B cell (primary cell): ENCODE measurements around the gene HECTD1. TPM values are rescaled to one million over a fixed set of nuclear protein-coding genes. Genes with fewer than 3 reads are reported as not detected.

ENCODE experiments used
- ATAC-seq: fragments of 200-7000 bp; cut with Tn5 transposase; one replicate; pipeline ENCODE4 v1.10.0; 2021; ENCODE audit warnings: low read depth, mild to moderate bottlenecking, moderate number of reproducible peaks, moderate library complexity
- CTCF ChIA-PET: fragments of 350-600 bp; sonication (Branson Sonifier 250); formaldehyde crosslinking; loops from one replicate; lab custom pipeline; 2021; ENCODE audit warnings: antibody characterized with exemption, inconsistent platforms; lab: Charles Lee
- POLR2A ChIA-PET: fragments of 350-600 bp; sonication (Branson Sonifier 250); formaldehyde crosslinking; loops from one replicate; lab custom pipeline; 2021; ENCODE audit warnings: antibody characterized with exemption; lab: Charles Lee
- DNase-seq: peaks from one replicate; pipeline ENCODE4 v3.0.0; 2013
- H2AFZ ChIP-seq: 2 replicates; pipeline ENCODE4 v1.6.1; 2012; ENCODE audit warnings: mild to moderate bottlenecking, low read depth, low read length; ENCODE audit not compliant: insufficient read depth, poor library complexity, severe bottlenecking
- H3K27ac ChIP-seq, 2 donors: 1 replicate in 1 of 2; 2 replicates in 1 of 2; pipeline ENCODE4 v1.5.1; 2012 to 2013; ENCODE audit warnings: low read length in 2 of 2, mild to moderate bottlenecking in 2 of 2, moderate library complexity in 1 of 2
- H3K27me3 ChIP-seq, 4 experiments: fragments of 200-600 bp in 1 of 4; sonication (generic) in 1 of 4; replicated peaks in 1 of 4; 1 replicate in 2 of 4; 2 replicates in 2 of 4; pipeline versions ENCODE4 v1.6.1 to v1.7.0; 2013 to 2016; ENCODE audit warnings: low read length in 3 of 4, mild to moderate bottlenecking in 2 of 4, mixed read lengths in 1 of 4, moderate library complexity in 1 of 4; ENCODE audit not compliant: insufficient read depth in 4 of 4, control insufficient read depth in 3 of 4; ENCODE audit errors: control extremely low read depth in 1 of 4
- H3K36me3 ChIP-seq, 2 experiments: replicated peaks in 1 of 2; 1 replicate in 1 of 2; 2 replicates in 1 of 2; pipeline versions ENCODE4 v1.6.1 to v1.7.1; 2013; ENCODE audit warnings: low read length in 1 of 2; ENCODE audit not compliant: insufficient read depth in 2 of 2, control insufficient read depth in 1 of 2; ENCODE audit errors: control extremely low read depth in 1 of 2, extremely low read depth in 1 of 2
- H3K4me1 ChIP-seq, 2 donors: fragments of 200-600 bp in 1 of 2; sonication (generic) in 1 of 2; 1 replicate in 1 of 2; 2 replicates in 1 of 2; pipeline versions ENCODE4 v1.5.1 to v1.6.1; 2013 to 2017; ENCODE audit warnings: low read length in 2 of 2; ENCODE audit not compliant: control insufficient read depth in 2 of 2, insufficient read depth in 2 of 2
- H3K4me2 ChIP-seq: replicated peaks from 2 replicates; pipeline ENCODE3; 2012; ENCODE audit warnings: mild to moderate bottlenecking, low read depth, low read length; ENCODE audit not compliant: poor library complexity, severe bottlenecking
- H3K4me3 ChIP-seq, 5 experiments: fragments of 200-600 bp in 1 of 5; sonication (generic) in 1 of 5; 1 replicate in 3 of 5; 2 replicates in 2 of 5; pipeline versions ENCODE4 v1.5.1 to v1.7.0; 2011 to 2016; ENCODE audit warnings: low read length in 4 of 5, mild to moderate bottlenecking in 4 of 5, low read depth in 2 of 5, control low read depth in 1 of 5, moderate library complexity in 1 of 5; ENCODE audit not compliant: insufficient read depth in 1 of 5; ENCODE audit errors: control extremely low read depth in 1 of 5, extremely low read depth in 1 of 5
- H3K79me2 ChIP-seq: fragments of 200-600 bp; sonication (generic); one replicate; pipeline ENCODE4 v1.6.0; 2016; ENCODE audit warnings: low read length; ENCODE audit not compliant: control insufficient read depth, insufficient read depth
- H3K9ac ChIP-seq: fragments of 200-600 bp; sonication (generic); 2 replicates; pipeline ENCODE4 v1.6.1; 2017; ENCODE audit warnings: mild to moderate bottlenecking, low read length, moderate library complexity
- H3K9me3 ChIP-seq, 3 donors: one replicate each; pipeline versions ENCODE4 v1.6.1 to v1.7.1; 2013; ENCODE audit warnings: low read length in 2 of 3; ENCODE audit not compliant: control insufficient read depth in 2 of 3, insufficient read depth in 1 of 3; ENCODE audit errors: control extremely low read depth in 1 of 3
- H4K20me1 ChIP-seq: 2 replicates; pipeline ENCODE4 v1.6.0; 2012; ENCODE audit warnings: mild to moderate bottlenecking, low read length; ENCODE audit not compliant: insufficient read depth, control insufficient read depth, poor library complexity, severe bottlenecking
- H3K27ac Mint-ChIP-seq: one replicate; pipeline ENCODE4 v1.8.0; 2021; ENCODE audit warnings: mixed read lengths
- H3K27me3 Mint-ChIP-seq: one replicate; pipeline ENCODE4 v1.8.0; 2021; ENCODE audit warnings: mixed read lengths
- H3K4me1 Mint-ChIP-seq: one replicate; pipeline ENCODE4 v1.8.0; 2021; ENCODE audit warnings: mixed read lengths
- H3K4me3 Mint-ChIP-seq: one replicate; pipeline ENCODE4 v1.8.0; 2021; ENCODE audit warnings: mixed read lengths
- H3K9me3 Mint-ChIP-seq: one replicate; pipeline ENCODE4 v1.8.0; 2022; ENCODE audit warnings: mixed read lengths; ENCODE audit not compliant: insufficient read depth
- CTCF ChIP-seq: fragments of 200-600 bp; IDR thresholded peaks from one replicate; pipeline ENCODE4 v1.8.0; 2022; ENCODE audit warnings: antibody characterized with exemption, mild to moderate bottlenecking
- EZH2 ChIP-seq: IDR thresholded peaks from 2 replicates; pipeline ENCODE4 v1.6.1; 2012; ENCODE audit warnings: borderline replicate concordance, low read depth, mild to moderate bottlenecking, moderate library complexity, low read length; ENCODE audit not compliant: insufficient read depth, poor library complexity, severe bottlenecking
- WGBS: methylation state at CpG from one replicate; pipeline ENCODE4 v1.1.5; 2013; ENCODE audit warnings: missing lambda C conversion rate; ENCODE audit not compliant: insufficient coverage; 5-methylcytosine and 5-hydroxymethylcytosine counted together
- intact Hi-C: fragments of 100-400 bp; cut with micrococcal nuclease; formaldehyde crosslinking; loops from one replicate; pipeline ENCODE4 v1.10.0; 2022
- polyA plus RNA-seq: library from polyadenylated mRNA; depleted of rRNA; stranded (reverse); fragments of >200 nt; gene quantifications from 2 replicates; pipeline ENCODE4 v1.2.3, GENCODE V29; 2012
- total RNA-seq, 2 donors: library from RNA; stranded (reverse); fragments of 120-200 nt in 1 of 2; gene quantifications; 1 replicate in 1 of 2; 2 replicates in 1 of 2; pipeline versions ENCODE4 v1.2.3 to v1.2.4, GENCODE V29; 2013 to 2022

The HECTD1 gene
- total and polyA plus RNA-seq, 2 donors (not counting 1 experiment from before 2014, with no cell fraction given) = 63.1 to 184 TPM

DNA sequence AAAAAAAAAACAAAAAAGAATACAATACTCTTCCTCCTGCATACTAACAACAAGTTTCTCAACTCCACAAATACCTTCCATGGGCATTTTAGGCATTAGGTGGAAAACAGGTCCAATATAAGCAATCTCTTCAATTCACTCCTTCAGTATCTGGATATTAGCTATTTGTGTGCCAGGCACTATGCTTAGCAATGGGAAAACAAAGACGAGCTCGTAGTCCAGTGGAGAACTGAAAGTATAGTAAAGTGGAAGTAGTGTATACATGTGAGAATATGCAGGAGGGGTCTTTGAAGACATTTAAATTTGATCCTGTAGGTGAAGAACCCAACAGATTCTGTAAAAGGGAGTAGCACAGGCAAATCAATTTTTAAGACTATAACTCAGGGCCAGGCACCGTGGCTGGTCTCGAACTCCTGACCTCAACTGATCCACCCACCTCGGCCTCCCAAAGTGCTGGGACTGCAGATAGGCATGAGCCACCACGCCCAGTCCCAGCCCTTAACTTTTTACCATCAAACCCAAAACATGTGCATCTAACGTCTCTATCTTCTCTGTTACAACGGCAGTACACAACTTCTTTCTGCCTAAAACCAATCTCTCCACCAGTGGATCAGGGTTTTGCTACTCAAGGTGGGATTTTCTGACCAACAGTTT is 10.6 kb downstream of the HECTD1 start:
- H3K36me3 ChIP-seq = peaks cover 12 to 31% of the 10 kb centered on the region in 2 experiments
- peak overlapping the region; percentile 62 for H3K27ac Mint-ChIP-seq
- POLR2A ChIA-PET = no interaction called here

More for the DNA sequence above, 10.6 kb downstream of the HECTD1 start:
- Histone ChIP-seq H3K4me1 (peaks cover 7 to 17% of the 10 kb centered on the region in 2 donors), H3K27ac (peak overlapping the region in 1 of 2 donors; percentile 54), H3K79me2 (peaks cover 95% of the 10 kb centered on the region), H3K27me3 (no peaks in the 10 kb centered on the region), H3K4me3 (no peak overlapping the region), H3K9me3 (no peaks in the 10 kb centered on the region), H4K20me1 (peaks cover 50% of the 10 kb centered on the region), H3K9ac (no peak overlapping the region), H2AFZ (no peak overlapping the region), H3K4me2 (peak overlapping the region; percentile 28)
- intact Hi-C loops = no loop called here
- Mint-ChIP-seq H3K4me3 (peak overlapping the region; percentile 29), H3K27me3 (no peaks in the 10 kb centered on the region), H3K4me1 (peaks cover 36% of the 10 kb centered on the region), H3K9me3 (no peaks in the 10 kb centered on the region)
- DNase-seq = peak; percentile 20
- no peak for ATAC-seq
- WGBS = 63% methylated on average over 6 of the region's 8 CpGs
- CTCF ChIA-PET = no interaction called here
- TF ChIP-seq CTCF (no peak), EZH2 (no peak)
